RWPE2 (cell line): ENCODE measurements around the gene SLIRP.
"Not testable (repeated sequence)": the region's sequence is repeated elsewhere in the genome, so short reads cannot be mapped to it uniquely, and the experiment has no call there.

Experiments
- ATAC-seq: fragments of 200-7000 bp; cut with Tn5 transposase; 3 replicates; pipeline ENCODE4 v1.9.1; 2021; ENCODE audit warnings: low read depth
- DNase-seq: peaks from one replicate; pipeline ENCODE4 v3.0.0-alpha.2; 2020; ENCODE audit warnings: low spot score
- H3K27ac ChIP-seq: fragments of 450-650 bp; 2 replicates; pipeline ENCODE4 v1.5.1; 2017; ENCODE audit warnings: mild to moderate bottlenecking; ENCODE audit not compliant: poor library complexity, severe bottlenecking
- H3K27me3 ChIP-seq: fragments of 250-450 bp; sonication (Bioruptor Pico); 2 replicates; pipeline ENCODE4 v1.5.1; 2021; ENCODE audit warnings: mild to moderate bottlenecking, moderate library complexity; ENCODE audit not compliant: insufficient read depth, poor library complexity, severe bottlenecking
- H3K36me3 ChIP-seq: fragments of 250-450 bp; sonication (Bioruptor Pico); 2 replicates; pipeline ENCODE4 v1.5.1; 2020; ENCODE audit warnings: low read depth, mild to moderate bottlenecking, moderate library complexity
- H3K4me1 ChIP-seq: fragments of 250-450 bp; sonication (Bioruptor Pico); 2 replicates; pipeline ENCODE4 v1.5.1; 2021; ENCODE audit warnings: mild to moderate bottlenecking, moderate library complexity; ENCODE audit not compliant: insufficient read depth, poor library complexity, severe bottlenecking
- H3K4me3 ChIP-seq: fragments of 250-450 bp; sonication (Bioruptor Pico); 2 replicates; pipeline ENCODE4 v1.5.1; 2021; ENCODE audit warnings: mild to moderate bottlenecking, moderate library complexity; ENCODE audit not compliant: severe bottlenecking
- H3K9me3 ChIP-seq: fragments of 250-450 bp; sonication (Bioruptor Pico); 2 replicates; pipeline ENCODE4 v1.5.1; 2021; ENCODE audit warnings: mild to moderate bottlenecking, moderate library complexity; ENCODE audit not compliant: severe bottlenecking
- CTCF ChIP-seq: fragments of 450-650 bp; IDR thresholded peaks from one replicate; pipeline ENCODE4 v1.5.1; 2017; ENCODE audit warnings: mild to moderate bottlenecking, moderate library complexity; ENCODE audit not compliant: poor library complexity, severe bottlenecking

The SLIRP gene

DNA sequence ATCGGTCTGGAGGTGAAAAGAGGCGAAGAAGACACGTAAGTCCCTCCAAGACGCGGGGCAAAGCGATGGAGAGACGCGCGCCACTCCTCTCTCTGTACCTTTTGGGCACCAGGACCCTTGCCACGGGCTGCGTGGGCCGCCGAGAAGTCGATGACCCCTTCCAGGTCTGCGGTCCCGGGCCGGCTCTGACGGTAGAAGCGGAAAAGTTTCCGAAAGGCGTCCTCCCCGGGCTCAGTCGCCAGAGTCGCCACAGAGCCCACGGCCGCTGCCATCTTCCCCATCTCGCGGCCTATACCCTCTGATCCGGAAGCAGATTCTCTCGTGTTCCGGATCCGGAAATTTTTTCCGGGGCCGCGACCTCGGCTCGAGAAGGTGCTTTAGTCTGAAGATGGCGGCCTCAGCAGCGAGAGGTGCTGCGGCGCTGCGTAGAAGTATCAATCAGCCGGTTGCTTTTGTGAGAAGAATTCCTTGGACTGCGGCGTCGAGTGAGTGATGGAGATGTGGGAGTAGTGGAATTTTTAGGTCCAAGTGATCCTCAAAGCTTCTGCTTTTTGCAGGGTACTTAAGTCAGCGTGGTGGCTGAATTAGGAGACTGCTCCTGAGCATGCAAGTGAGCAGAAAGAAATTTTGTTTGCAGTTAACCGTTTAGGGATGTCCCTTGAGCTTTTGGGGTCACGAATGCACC is at the start of gene SLIRP, which contains the start of gene ALKBH1:
SLIRP (plus strand) TSS at position 380 of the 685 bp plus-strand sequence; CDS start at position 389, 9 bp downstream.
ALKBH1 (minus strand) TSS at position 300 of the 685 bp plus-strand sequence; CDS start at position 281, 19 bp downstream.
- peak within 1 kb of the TSS; percentile 2 for H3K27ac ChIP-seq
- peak within 1 kb of the TSS; percentile 59 for H3K4me3 ChIP-seq
- H3K9me3 ChIP-seq = no peaks in the 10 kb centered on the region
- peak; percentile 97 for ATAC-seq
- H3K36me3 ChIP-seq = peaks cover 75% of the 10 kb centered on the region
- peak; percentile 89 for DNase-seq
- H3K4me1 ChIP-seq = peaks cover 12% of the 10 kb centered on the region
- H3K27me3 ChIP-seq = no peaks in the 10 kb centered on the region
- peak; percentile 59 for TF ChIP-seq CTCF

- no peaks in the 10 kb centered on the region for H3K9me3 ChIP-seq
- no peak for TF ChIP-seq CTCF
- no peaks in the 10 kb centered on the region for H3K27me3 ChIP-seq
- H3K27ac ChIP-seq = no peak overlapping the region
- DNase-seq = no peak
- no peaks in the 10 kb centered on the region for H3K36me3 ChIP-seq
- H3K4me3 ChIP-seq = no peak overlapping the region
- no peak for ATAC-seq
- peaks cover 8% of the 10 kb centered on the region for H3K4me1 ChIP-seq
Measured at GRCh38 chr14:77659831-77660230, 48.1 kb upstream of the SLIRP start.

DNA sequence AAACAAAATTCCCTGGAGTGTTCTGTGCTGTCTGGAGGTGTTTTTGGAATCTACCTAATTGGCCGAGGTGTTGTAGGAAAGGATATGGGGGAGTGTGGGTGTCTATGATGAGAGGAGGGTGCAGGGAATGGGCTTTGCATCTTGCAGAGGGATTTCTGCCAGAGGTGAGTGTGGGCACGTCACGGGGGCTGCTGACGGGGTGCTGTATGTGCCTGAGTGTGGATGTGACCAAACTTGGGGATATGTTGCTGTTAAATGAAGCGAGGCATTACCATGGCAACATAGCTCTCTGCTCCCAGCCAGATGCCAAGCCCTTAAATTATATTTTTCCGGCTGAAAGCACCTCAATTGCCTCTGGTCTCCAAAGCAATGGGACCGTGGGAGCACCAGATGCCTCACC is 47.1 kb upstream of the SLIRP start:
- DNase-seq = no peak
- Histone ChIP-seq H3K27me3 (no peaks in the 10 kb centered on the region), H3K9me3 (no peaks in the 10 kb centered on the region), H3K4me3 (no peak overlapping the region), H3K36me3 (no peaks in the 10 kb centered on the region), H3K27ac (no peak overlapping the region), H3K4me1 (peaks cover 8% of the 10 kb centered on the region)
- ATAC-seq = no peak
- TF ChIP-seq CTCF = no peak

DNA sequence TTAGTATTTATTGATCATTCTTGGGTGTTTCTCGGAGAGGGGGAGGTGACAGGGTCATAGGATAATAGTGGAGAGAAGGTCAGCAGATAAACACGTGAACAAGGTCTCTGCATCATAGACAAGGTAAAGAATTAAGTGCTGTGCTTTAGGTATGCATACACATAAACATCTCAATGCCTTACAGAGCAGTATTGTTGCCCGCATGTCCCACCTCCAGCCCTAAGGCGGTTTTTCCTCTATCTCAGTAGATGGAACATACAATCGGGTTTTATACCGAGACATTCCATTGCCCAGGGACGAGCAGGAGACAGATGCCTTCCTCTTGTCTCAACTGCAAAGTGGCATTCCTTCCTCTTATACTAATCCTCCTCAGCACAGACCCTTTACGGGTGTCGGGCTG is 46.3 kb upstream of the SLIRP start:
- H3K4me1 ChIP-seq, H3K9me3 ChIP-seq, H3K27ac ChIP-seq, ATAC-seq, DNase-seq, H3K36me3 ChIP-seq, H3K27me3 ChIP-seq, H3K4me3 ChIP-seq: not testable (repeated sequence)

DNA sequence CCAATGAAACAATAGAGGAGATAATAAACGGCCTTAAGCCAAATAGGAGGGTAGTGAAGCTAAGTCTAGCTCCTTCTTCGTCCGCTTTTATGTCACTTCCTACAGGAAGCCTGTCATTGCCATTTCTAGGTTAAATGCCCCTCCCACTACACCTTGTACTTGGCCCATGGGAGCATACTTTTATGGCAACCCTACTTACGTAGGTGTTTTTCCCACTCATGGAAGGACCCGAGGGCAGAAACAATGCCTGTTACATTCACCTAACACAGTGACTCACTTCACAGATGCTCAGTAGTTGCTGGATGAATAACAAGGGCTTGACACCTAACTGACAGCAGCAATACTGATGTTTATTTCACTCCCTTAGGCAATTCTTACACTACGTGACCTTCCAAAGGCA is 44.6 kb upstream of the SLIRP start:
- no peaks in the 10 kb centered on the region for H3K36me3 ChIP-seq
- no peaks in the 10 kb centered on the region for H3K27me3 ChIP-seq
- ATAC-seq (peak; percentile 97), DNase-seq (no peak)
- H3K9me3 ChIP-seq = no peaks in the 10 kb centered on the region
- TF ChIP-seq CTCF = no peak
- H3K27ac ChIP-seq = peak overlapping the region; percentile 11
- H3K4me1 ChIP-seq = peaks cover 8% of the 10 kb centered on the region
- no peak overlapping the region for H3K4me3 ChIP-seq
